NOMO-1 treated with dmso at 0.1 percent for 144 hours (cell line): ENCODE results near the gene ZNF682.
"Not testable (repeated sequence)": the region's sequence is repeated elsewhere in the genome, so short reads cannot be mapped to it uniquely, and the experiment has no call there.

Source experiments
- DNase-seq: peaks from one replicate; lab custom pipeline; 2025; ENCODE audit not compliant: unreplicated experiment; lab: John Stamatoyannopoulos, UW

ZNF682 gene

DNA sequence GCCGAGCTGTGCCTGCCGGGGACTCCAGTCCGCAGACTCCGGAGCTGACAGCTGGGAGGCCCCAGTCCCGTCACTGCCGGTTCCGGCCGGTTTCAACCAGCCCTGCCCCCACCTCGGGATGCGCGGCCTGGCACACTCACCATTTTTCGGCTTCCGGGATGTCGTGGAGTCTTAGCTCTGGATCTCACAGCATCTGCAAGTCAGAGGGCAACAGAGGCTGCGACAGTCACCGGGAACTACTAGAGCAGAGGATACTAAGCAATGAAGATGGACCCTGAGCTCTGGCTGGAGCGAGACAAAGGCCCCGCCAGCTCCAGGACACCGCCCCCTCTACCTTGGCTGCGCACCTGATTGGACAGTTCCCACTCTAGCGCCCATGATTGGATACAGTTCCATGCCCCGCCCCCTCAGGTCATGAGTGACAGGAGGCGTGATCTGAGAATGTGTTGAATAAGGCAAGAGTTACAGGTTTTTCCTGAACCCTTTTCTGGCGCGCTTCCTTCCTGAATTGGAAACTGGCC is at the start of gene ZNF682:
ZNF682 (minus strand) TSS at position 303 of the 521 bp plus-strand sequence; CDS start at position 143, 160 bp downstream.
- no peak for DNase-seq

DNA sequence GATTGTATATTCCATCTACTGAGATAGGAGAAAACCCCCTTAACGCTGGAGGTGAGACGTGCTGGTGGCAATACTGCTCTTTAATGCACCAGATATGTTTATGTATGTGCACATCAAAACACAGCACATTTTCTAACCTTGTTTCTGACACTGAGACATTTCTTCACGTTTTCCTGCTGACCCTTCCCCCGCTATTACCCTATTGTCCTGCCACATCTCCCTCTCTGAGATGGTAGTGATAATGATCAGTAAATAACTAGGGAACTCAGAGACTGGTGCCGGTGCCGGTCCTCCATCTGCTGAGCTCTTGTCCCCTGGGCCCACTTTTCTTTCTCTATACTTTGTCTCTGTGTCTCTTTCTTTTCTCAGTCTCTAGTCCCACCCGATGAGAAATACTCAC is 43.6 kb upstream of the ZNF682 start:
- not testable (repeated sequence) for DNase-seq

DNA sequence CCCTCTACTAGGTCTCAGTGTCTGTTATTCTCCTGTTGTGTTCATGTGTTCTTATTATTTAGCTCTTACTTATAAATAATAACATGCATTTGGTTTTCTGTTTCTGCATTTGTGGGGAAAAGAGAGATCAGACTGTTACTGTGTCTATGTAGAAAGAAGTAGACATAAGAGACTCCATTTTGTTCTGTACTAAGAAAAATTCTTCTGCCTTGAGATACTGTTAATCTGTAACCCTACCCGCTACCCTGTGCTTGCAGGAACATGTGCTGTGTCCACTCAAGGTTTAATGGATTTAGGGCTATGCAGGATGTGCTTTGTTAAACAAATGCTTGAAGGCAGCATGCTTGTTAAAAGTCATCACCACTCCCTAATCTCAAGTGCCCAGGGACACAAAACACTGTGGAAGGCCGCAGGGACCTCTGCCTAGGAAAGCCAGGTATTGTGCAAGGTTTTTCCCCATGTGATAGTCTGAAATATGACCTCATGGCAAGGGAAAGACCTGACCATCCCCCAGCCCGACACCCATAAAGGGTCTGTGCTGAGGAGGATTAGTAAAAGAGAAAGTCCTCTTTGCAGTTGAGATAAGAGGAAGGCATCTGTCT is 43.0 kb upstream of the ZNF682 start:
- DNase-seq = not testable (repeated sequence)

DNA sequence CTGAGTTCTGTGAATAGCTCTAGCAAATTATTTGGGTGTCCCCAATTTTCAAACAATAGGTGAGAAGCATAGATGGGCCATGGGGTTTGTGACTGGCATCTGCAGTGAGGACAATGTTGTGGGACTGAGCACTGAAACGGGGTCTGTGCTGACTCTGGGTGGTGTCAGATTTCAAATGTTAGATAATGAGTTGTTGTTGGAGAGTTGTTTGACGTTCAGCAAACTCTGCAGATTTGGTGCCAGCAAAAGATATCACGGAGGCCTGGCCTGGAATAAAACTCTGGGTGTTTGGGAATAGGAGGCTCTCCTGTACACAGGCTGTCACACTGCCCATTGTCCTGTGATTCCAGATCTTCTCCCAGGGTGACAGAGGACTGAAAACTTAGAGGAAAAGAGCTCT is 41.4 kb upstream of the ZNF682 start:
- DNase-seq = no peak

DNA sequence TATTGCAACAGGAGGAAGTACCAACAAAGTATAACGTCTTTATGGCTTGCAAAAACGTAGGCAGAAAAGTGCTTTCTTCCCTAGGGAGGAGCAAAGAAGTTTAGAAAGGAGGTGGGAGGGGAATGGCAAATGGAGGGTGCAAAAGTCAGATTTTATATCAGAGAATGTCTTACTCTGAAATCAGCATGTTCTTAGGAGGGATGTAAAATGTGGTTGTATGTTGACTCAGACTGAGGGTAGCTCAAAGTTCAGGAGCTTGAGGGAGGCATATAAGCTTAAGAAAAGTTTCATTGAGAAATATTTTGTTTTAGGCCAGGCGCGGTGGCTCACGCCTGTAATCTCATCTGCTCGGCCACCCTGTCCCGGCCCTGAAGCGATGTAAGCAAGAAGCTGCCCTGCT is 40.2 kb upstream of the ZNF682 start:
- no peak for DNase-seq

DNA sequence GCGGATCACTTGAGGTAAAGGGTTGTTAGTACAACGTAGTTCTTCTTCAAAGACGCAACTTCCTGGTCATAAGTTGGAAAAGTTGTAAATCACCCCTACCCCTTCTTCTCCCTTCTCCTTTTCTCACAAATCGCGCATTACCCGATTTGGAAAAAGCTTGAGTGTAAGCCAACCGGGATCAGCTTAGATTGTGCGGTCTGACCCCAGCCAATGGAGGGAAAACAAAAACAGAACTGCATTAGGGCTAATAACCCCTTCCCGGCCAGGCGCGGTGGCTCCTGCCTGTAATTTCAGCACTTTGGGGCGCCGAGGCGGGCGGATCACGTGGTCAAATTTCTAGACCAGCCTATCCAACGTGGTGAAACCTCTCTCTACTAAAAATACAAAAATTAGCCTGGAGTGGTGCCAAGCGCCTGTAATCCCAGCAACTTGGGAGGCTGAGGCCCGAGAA is 39.3 kb upstream of the ZNF682 start:
- DNase-seq = no peak

DNA sequence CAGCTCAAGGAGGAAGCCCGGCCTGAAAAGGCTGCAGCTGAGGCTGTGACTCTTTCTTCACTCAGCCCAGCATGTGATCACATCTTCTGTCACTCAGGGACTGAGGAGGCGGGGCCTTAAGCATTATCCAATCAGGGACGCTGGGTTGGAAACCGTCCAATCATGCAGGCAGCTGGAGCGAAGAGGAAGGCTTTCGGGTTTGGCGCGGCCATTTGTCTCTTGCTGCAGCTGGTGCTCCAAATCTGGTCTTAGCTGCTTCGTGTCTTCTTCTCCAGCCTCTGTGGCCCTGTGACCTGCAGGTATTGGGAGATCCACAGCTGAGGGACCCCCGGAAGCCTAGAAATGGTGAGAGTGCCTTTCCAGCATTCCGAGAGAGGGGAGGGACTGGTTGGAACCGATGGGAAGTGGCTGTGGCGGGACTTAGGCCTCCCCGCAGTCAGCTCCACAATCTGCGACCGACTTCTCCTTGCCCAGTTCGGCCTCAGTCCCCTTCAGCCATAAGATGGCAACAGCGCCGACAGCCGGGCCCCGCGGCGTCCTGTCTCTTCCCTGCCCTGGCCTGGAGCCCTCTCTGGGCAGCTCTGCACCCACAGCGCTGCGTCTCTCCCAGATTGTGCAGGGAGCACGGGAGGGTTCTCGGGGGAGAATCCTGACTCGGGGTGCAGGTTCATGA is 38.6 kb upstream of the ZNF682 start, which contains the start of gene ZNF90:
ZNF90 (plus strand) TSS at position 210 of the 673 bp plus-strand sequence; CDS start at position 343, 133 bp downstream.
- no peak for DNase-seq

DNA sequence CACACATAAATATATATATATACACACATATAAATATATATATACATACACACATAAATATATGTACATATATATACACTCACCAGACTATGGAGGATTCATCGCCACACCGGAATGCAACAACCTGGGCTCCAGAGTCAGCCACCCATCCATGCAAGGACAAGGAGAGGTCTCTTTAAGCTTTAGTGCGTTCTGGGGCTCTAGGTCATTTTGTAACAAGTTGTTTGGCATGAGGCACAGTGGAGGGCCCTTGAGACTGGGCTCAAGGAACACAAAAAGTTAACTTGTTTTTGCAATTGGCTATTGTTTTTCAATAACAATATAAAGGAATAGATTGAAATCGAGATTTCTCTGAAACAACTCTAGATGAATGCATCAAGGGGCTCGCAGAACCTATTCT is 33.6 kb upstream of the ZNF682 start:
- DNase-seq = no peak

DNA sequence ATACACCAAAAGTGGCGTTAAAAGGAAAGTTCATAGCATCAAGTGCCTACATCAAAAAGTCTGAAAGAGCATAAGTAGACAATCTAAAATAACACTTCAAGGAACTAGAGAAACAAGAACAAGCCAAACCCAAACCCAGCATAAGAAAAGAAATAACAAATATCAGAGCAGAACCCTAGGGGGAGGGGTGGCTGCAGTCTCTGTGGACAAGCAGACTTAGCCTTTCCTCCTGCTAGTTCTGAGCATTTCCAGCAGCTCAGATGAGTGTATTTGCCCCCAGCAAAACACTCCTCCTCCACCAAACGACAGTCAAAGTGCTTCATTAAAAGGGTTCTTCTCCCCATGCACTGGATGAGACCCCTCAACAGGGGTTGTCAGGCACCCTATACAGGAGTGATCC is 31.4 kb upstream of the ZNF682 start:
- DNase-seq = no peak

DNA sequence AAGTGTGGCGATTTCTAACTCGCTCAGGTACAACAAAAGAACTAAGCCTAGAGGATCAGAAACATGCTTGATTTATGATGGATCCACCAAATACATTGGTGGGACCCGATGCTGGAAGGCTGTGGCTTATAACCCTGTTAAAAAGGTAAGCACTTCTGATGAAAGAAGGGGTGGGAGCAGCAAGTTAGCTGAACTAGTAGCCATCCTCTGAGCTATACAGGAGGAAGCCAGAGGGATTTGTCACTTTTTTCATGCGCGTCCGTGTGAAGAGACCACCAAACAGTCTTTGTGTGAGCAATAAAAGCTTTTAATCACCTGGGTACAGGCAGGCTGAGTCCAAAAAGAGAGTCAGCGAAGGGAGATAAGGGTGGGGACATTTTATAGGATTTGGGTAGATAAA is 29.3 kb upstream of the ZNF682 start:
- DNase-seq = not testable (repeated sequence)

DNA sequence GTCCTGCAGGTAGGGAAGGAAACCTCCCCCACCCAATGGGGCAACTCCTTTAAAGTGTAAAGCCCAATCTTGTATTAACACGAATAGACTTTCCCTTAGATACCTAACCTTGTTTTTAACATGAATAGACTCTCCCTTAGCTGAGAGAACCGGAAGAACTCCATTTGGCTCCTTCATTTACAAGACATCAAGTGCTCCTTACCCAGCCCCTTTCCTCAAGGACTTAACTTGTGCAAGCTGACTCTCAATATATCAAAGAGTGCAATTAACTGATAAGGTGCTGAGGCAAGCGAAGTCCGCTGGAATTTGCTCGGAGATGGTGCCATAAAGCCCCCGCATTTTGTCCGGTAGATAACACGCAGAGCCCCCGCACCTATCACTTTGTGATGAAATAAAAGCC is 28.6 kb upstream of the ZNF682 start:
- DNase-seq = no peak

DNA sequence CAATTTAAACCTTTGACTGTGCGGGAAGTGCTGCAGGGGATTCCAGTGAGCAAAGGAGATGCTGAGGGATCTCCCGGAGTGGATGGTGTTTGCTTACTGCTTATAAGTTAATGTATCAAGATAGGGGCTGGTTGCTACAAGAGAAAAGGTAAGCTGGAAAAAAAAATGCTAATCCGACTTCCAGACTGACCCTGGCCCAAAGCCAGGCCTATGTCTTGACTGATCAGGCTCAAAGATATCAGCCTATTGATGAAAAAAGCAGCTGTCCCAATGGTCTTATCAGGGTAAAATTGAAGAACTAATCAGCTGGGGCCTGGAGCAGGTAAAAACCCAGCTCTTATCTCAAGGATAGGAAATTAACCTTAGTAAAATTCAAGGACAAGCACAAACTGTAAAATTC is 27.6 kb upstream of the ZNF682 start:
- no peak for DNase-seq

DNA sequence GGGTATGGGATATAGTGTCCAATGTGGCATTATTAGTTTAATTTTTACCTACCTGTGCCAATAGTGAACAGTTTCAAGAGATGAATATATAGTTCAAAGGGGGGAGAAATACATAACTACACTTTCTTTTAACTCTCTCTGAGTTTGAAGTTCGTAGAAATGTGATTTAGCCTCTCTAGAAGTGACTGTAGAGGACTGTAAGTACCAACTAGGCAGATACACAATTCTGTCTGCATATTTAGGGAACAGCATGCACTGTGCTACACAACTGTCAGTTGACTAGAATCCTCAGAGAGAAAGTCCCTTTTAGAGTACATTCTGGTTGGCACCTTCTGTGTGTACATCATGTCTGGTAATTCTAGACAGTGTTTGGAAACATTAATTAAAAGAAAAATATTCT is 21.0 kb upstream of the ZNF682 start:
- DNase-seq = no peak

DNA sequence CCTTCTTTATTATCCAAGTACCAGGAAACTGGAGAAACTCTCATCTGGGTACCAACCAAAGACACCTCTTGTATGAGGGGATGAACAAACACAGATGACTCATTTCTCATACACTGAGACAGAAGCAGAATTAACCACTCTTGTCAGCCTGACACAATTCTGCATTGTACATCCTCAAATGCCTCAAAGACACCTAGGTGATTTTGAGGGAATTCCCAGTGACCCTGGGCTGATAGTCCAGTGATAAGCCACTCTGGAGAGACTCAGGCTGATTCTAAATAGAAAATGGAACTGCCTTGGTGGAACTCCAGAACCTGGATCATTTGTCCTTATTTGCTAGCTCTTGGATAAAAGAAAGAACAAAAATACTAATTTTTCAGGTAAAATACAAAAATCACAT is 19.4 kb upstream of the ZNF682 start:
- DNase-seq = not testable (repeated sequence)

DNA sequence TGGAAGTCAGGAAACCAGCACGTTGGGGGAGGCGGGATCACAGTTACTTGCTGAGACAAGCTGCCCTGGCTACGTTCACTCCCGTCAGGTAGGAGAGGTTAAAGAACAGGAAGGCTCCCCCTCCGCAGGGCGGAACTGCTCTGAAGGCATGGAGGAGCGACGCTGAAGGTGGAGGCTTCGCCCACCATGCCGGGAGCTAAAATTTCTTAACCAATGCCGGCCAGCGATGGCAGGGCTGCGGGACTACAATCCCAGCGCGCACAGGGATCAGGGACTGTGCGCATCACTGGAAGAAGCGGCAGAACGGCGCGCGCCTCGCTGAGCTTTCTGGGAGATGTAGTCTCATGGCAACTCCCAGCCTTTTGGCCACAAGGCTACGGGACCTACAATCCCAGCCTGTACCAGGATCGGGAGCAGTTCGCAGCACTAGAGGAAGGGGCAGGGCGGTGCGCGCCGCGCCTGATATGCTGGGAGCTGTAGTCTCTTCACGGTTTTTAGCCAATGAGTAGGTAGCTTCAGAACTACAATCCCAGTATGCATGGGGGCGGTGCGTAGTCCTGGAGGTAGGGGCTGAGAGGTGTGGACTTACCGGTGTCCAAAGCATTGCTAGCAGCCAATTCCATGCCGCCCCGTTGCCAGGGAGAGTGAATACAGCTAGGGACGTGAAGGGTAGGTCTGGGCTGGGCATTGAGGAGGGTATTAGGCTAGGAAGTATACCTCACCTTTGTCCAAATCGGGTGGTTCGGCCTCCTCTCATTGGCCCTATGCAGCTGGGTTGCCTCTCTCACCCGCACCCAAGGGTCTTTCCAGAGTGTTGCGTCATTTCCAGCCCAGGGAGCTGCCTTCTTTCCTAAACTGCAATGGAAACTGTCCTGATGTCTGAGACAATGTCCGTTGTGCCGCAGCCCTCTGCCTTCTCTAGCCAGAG is 12.8 kb upstream of the ZNF682 start:
- DNase-seq = no peak

DNA sequence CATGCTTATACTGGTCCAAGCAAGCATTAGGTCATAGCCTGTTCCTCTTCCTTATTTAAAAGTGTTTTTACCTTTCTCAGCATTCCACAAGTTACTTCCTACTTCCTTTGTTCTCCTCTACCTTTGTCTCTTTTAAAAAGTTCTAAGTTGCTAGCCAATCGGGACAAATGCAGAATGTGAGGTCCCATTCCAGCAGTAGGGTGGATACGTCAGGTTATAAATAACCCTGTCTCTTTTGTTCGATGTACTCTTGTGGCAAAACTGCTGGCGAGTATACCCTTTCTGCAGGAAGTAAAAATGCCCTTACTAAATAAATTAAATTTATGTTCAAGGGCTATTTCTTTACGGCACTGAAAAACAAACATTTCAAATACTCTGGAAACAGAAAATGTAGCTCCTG is 6.4 kb upstream of the ZNF682 start:
- not testable (repeated sequence) for DNase-seq

DNA sequence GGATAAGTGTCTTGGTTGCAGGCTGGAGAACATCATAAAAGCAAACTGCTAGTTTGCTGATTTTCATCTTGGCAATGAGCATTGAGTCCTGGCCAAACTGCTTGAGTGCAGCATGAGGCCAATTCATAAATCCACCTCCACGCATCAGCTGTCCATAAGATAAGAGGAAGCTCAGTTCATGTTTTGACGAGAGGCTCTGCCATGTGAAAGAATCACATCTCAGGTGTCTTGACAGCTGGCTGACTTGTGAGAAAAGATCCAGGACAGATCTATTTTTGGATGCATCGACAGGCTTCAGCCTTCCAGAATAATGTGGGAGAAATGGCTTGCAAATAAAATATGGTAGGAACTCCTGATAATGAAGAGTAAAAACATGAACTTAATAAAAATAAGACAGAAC is 5.4 kb upstream of the ZNF682 start:
- no peak for DNase-seq

DNA sequence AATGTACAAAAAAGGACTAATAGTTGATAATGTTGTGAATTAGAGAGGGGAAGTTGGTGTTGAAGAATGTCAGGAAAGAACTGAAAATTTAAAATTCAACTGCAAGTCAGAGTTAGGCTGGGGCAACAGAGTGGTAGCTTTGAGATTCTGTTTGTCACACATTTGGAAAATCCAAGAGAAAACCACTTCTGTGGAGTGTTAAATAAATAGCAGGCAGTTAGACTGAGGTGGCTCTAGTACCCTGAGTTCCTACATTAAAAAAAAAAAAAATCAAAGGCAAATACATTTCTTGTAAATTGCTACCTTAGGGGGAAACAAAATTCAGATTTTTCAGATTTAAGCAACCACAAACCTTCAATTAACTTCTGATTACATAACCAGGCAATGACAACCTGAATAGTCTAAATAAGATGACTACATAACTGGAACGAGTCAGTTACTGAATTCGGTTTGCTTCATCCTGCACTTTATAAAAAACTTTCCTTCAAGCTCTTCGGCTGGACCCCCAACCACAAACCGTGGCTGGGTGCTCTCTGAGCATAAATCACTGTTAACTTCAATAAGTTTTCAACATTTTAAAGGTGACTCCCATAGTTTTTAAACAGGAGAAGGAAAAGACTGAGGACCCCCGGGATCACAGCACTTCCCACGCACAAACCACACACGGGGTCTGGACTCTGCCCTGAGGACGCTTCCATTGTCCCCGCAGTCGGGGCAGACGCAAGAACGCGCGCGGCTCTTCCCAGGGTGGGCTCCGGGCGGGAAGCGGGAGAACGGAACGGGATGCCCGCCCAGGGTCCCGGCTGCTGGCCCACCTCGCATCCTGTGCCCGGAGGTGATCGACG is 725 bp downstream of the ZNF682 start:
- DNase-seq = no peak

DNA sequence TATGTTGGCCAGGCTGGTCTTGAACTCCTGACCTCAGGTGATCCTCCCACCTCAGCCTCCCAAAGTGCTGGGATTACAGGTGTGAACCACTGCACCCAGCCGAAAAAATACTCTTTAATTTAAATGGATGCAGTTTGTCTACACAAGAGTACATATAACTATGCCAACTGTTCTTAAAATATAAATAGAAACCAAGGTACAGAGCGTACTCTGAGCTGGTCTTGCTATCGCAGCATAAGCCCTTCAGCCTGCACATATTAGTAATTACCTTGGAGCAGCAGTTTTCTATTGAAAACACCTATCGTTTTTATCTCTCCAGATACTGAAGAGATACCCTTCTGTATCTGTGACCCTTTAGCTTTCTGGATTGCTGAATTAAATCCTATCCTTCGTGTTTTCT is 3.4 kb downstream of the ZNF682 start:
- DNase-seq = no peak

DNA sequence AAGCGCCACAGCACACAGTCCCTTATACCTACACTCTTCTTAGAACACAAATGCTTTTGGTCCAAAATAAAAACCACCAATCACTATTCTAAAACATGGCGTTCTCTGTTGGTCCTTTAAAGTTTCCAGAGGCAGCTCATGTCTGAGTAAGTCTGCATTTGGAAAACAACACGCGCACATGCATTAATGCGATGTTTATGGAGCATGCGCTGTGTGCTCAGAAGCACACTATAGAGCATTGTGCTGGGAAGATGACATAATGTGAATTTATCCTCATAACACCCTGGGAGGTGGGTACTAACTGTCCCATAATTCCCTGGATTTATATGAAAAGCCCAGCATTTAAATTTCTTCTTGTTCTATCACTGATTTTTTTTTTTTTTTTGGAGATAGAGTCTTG is 10.7 kb downstream of the ZNF682 start:
- no peak for DNase-seq

DNA sequence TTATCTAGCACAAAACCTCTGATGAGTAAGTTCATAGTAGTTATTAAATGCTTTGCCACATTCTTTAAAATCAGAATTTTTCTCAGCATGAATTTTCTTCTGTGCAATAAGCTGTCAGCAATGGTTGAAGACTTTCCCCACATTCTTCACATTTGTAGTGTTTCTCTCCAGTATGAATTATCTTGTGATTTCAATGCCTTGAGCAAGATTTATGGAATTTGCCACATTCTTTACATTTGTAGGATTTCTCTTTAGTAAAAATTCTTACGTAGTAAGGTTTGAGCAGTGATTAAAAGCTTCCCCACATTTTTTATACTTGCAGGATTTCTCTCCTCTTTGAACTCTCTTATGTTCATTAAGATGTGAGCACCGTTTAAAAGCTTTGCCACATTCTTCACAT is 33.6 kb downstream of the ZNF682 start:
- no peak for DNase-seq
